H9 (cell line): ENCODE data around the gene TNRC6C. TPM values are rescaled to one million over a fixed set of nuclear protein-coding genes. Genes with fewer than 3 reads are reported as not detected.

Source experiments
- DNase-seq: peaks from one replicate; pipeline ENCODE4 v3.0.0-alpha.2; 2017
- H2AFZ ChIP-seq: one replicate; pipeline ENCODE4 v1.6.1; 2013; ENCODE audit warnings: mild to moderate bottlenecking, low read length, control low read depth, moderate library complexity
- H2AK5ac ChIP-seq: 2 replicates; pipeline ENCODE4 v1.6.1; 2013; ENCODE audit warnings: low read length, control low read depth, mixed read lengths; ENCODE audit not compliant: insufficient read length
- H2BK120ac ChIP-seq: one replicate; pipeline ENCODE4 v1.6.1; 2013; ENCODE audit warnings: low read depth, mild to moderate bottlenecking, low read length, control low read depth, inconsistent platforms; ENCODE audit not compliant: poor library complexity, severe bottlenecking
- H2BK12ac ChIP-seq: 2 replicates; pipeline ENCODE4 v1.6.1; 2013; ENCODE audit warnings: low read length, control low read depth, mixed read lengths, low read depth; ENCODE audit not compliant: insufficient read length
- H2BK15ac ChIP-seq: 2 replicates; pipeline ENCODE4 v1.6.1; 2013; ENCODE audit warnings: low read depth, low read length, control low read depth
- H2BK20ac ChIP-seq: one replicate; pipeline ENCODE4 v1.6.1; 2013; ENCODE audit warnings: low read depth, mild to moderate bottlenecking, low read length, control low read depth, inconsistent platforms; ENCODE audit not compliant: poor library complexity, severe bottlenecking
- H2BK5ac ChIP-seq: 2 replicates; pipeline ENCODE4 v1.6.1; 2013; ENCODE audit warnings: low read length, control low read depth, mixed read lengths; ENCODE audit not compliant: insufficient read length
- H3K14ac ChIP-seq: 2 replicates; pipeline ENCODE4 v1.6.1; 2013; ENCODE audit warnings: low read length, control low read depth; ENCODE audit not compliant: insufficient read depth
- H3K18ac ChIP-seq: 2 replicates; pipeline ENCODE4 v1.6.1; 2013; ENCODE audit warnings: low read depth, mild to moderate bottlenecking, mixed read lengths, low read length, control low read depth; ENCODE audit not compliant: insufficient read length
- H3K23ac ChIP-seq: 2 replicates; pipeline ENCODE4 v1.6.1; 2013; ENCODE audit warnings: low read length, control low read depth, mixed read lengths, low read depth; ENCODE audit not compliant: insufficient read length
- H3K23me2 ChIP-seq: 2 replicates; pipeline ENCODE4 v1.6.1; 2013; ENCODE audit warnings: low read depth, mild to moderate bottlenecking, mixed read lengths, low read length, control low read depth; ENCODE audit not compliant: insufficient read length, poor library complexity, severe bottlenecking
- H3K27ac ChIP-seq: 2 replicates; pipeline ENCODE4 v1.5.1; 2013; ENCODE audit warnings: low read length, control low read depth, mixed read lengths, low read depth; ENCODE audit not compliant: insufficient read length
- H3K27me3 ChIP-seq: 2 replicates; pipeline ENCODE4 v1.6.1; 2013; ENCODE audit warnings: low read length, control low read depth, inconsistent platforms; ENCODE audit not compliant: insufficient read depth
- H3K4ac ChIP-seq: 2 replicates; pipeline ENCODE4 v1.6.1; 2013; ENCODE audit warnings: low read depth, mild to moderate bottlenecking, control low read depth, inconsistent platforms, low read length, moderate library complexity
- H3K4me1 ChIP-seq: 2 replicates; pipeline ENCODE4 v1.6.1; 2013; ENCODE audit warnings: low read length, control low read depth, inconsistent platforms; ENCODE audit not compliant: insufficient read depth
- H3K4me2 ChIP-seq: 2 replicates; pipeline ENCODE4 v1.6.1; 2013; ENCODE audit warnings: low read length, control low read depth, mixed read lengths; ENCODE audit not compliant: insufficient read length, insufficient read depth
- H3K56ac ChIP-seq: 2 replicates; pipeline ENCODE4 v1.6.1; 2013; ENCODE audit warnings: low read depth, mild to moderate bottlenecking, mixed read lengths, low read length, control low read depth; ENCODE audit not compliant: insufficient read length
- H3K79me1 ChIP-seq: 2 replicates; pipeline ENCODE4 v1.6.1; 2013; ENCODE audit warnings: low read depth, mild to moderate bottlenecking, moderate library complexity, low read length, control low read depth, inconsistent platforms; ENCODE audit not compliant: insufficient read depth, poor library complexity, severe bottlenecking
- H3K79me2 ChIP-seq: 2 replicates; pipeline ENCODE4 v1.6.1; 2013; ENCODE audit warnings: low read length, control low read depth, inconsistent platforms; ENCODE audit not compliant: insufficient read depth
- H3K9ac ChIP-seq: 2 replicates; pipeline ENCODE4 v1.6.1; 2013; ENCODE audit warnings: low read length, control low read depth, mixed read lengths; ENCODE audit not compliant: insufficient read length; ENCODE audit errors: extremely low read depth
- H3K9me3 ChIP-seq: one replicate; pipeline ENCODE4 v1.6.1; 2013; ENCODE audit warnings: low read depth, low read length, inconsistent platforms; ENCODE audit not compliant: control insufficient read depth
- H3T11ph ChIP-seq: one replicate; pipeline ENCODE4 v1.6.1; 2013; ENCODE audit warnings: mild to moderate bottlenecking, low read length, control low read depth, inconsistent platforms
- H4K20me1 ChIP-seq: one replicate; pipeline ENCODE4 v1.6.1; 2013; ENCODE audit not compliant: control insufficient read depth, insufficient read length, insufficient read depth
- H4K5ac ChIP-seq: 2 replicates; pipeline ENCODE4 v1.6.1; 2013; ENCODE audit warnings: low read depth, mild to moderate bottlenecking, mixed read lengths, low read length, control low read depth; ENCODE audit not compliant: insufficient read length
- H4K8ac ChIP-seq: replicated peaks from 2 replicates; pipeline ENCODE4 v1.6.1; 2013; ENCODE audit warnings: low read length, control low read depth, mixed read lengths, low read depth; ENCODE audit not compliant: insufficient read length
- H4K91ac ChIP-seq: 2 replicates; pipeline ENCODE4 v1.6.1; 2013; ENCODE audit warnings: low read depth, mild to moderate bottlenecking, moderate library complexity, mixed read lengths, low read length, control low read depth; ENCODE audit not compliant: insufficient read length
- H3K27ac Mint-ChIP-seq, 3 experiments: 2 replicates in 2 of 3; 3 replicates in 1 of 3; pipeline ENCODE4 v1.8.0; 2020 to 2021; ENCODE audit warnings: mixed read lengths in 3 of 3, mild to moderate bottlenecking in 1 of 3, moderate library complexity in 1 of 3
- H3K27me3 Mint-ChIP-seq: 2 replicates; pipeline ENCODE4 v1.8.0; 2021; ENCODE audit warnings: low read depth, mild to moderate bottlenecking, moderate library complexity, mixed read lengths
- H3K36me3 Mint-ChIP-seq, 3 experiments: 2 replicates in 2 of 3; 3 replicates in 1 of 3; pipeline ENCODE4 v1.8.0; 2020 to 2021; ENCODE audit warnings: low read depth in 3 of 3, mixed read lengths in 3 of 3; ENCODE audit not compliant: insufficient read depth in 1 of 3
- H3K4me1 Mint-ChIP-seq, 2 experiments: 2 replicates each; pipeline ENCODE4 v1.8.0; 2020; ENCODE audit warnings: mixed read lengths in 2 of 2
- H3K4me3 Mint-ChIP-seq, 2 experiments: 2 replicates in 1 of 2; 3 replicates in 1 of 2; pipeline ENCODE4 v1.8.0; 2020 to 2021; ENCODE audit warnings: mild to moderate bottlenecking in 2 of 2, mixed read lengths in 2 of 2, moderate library complexity in 1 of 2
- H3K9me3 Mint-ChIP-seq, 2 experiments: 2 replicates in 1 of 2; 3 replicates in 1 of 2; pipeline ENCODE4 v1.8.0; 2020; ENCODE audit warnings: mild to moderate bottlenecking in 2 of 2, mixed read lengths in 2 of 2, moderate library complexity in 1 of 2
- CTCF ChIP-seq: fragments of 200-600 bp; sonication (generic); conservative IDR thresholded peaks from 3 replicates; pipeline ENCODE4 v1.8.0; 2021; ENCODE audit warnings: antibody characterized with exemption, mild to moderate bottlenecking
- WGBS: extraction: QIAGEN DNeasy Blood & Tissue Kit; methylation state at CpG from one replicate; pipeline ENCODE4 v1.1.7; 2013; ENCODE audit warnings: missing lambda C conversion rate, low lambda C conversion rate, mixed read lengths; ENCODE audit not compliant: insufficient read length; ENCODE audit errors: extremely low coverage; 5-methylcytosine and 5-hydroxymethylcytosine counted together
- total RNA-seq: library from RNA; stranded (reverse); gene quantifications from 2 replicates; pipeline ENCODE4 v1.2.1, GENCODE V29; 2021

TNRC6C gene
- total RNA-seq, 1 experiment from 2014 or later = 24.7 TPM

- no peak overlapping the region for H3K27ac ChIP-seq
- no peaks in the 10 kb centered on the region for H3K27me3 ChIP-seq
- no peak overlapping the region for H3K56ac ChIP-seq
- H3K9ac ChIP-seq = no peak overlapping the region
- H3K4me2 ChIP-seq = no peak overlapping the region
- H3K23me2 ChIP-seq = no peaks in the 10 kb centered on the region
- no peak overlapping the region for H4K91ac ChIP-seq
- no peak overlapping the region for H2BK120ac ChIP-seq
- no peak overlapping the region for H2AFZ ChIP-seq
- no peak overlapping the region for H3K23ac ChIP-seq
- no peak overlapping the region for H2BK12ac ChIP-seq
- H3K79me2 ChIP-seq = no peaks in the 10 kb centered on the region
- no peak for DNase-seq
- H3T11ph ChIP-seq = no peak overlapping the region
- no peaks in the 10 kb centered on the region for H3K9me3 ChIP-seq
- H3K79me1 ChIP-seq = no peaks in the 10 kb centered on the region
- H3K4me3 Mint-ChIP-seq = no peak overlapping the region
- H2BK5ac ChIP-seq = no peak overlapping the region
- peaks cover 2% of the 10 kb centered on the region; the same call in 1 of the 2 replicates for H3K27me3 Mint-ChIP-seq
- H3K14ac ChIP-seq = no peak overlapping the region
- no peaks in the 10 kb centered on the region for H3K36me3 Mint-ChIP-seq
- H3K9me3 Mint-ChIP-seq = no peaks in the 10 kb centered on the region
- H4K20me1 ChIP-seq = no peaks in the 10 kb centered on the region
- H2BK20ac ChIP-seq = no peak overlapping the region
- H4K5ac ChIP-seq = no peak overlapping the region
- H2AK5ac ChIP-seq = no peak overlapping the region
- no peak for TF ChIP-seq CTCF
- H3K4me1 Mint-ChIP-seq = peaks cover 6 to 19% of the 10 kb centered on the region in 2 experiments
- no CpG with 5 or more reads among the region's 21 CpGs for WGBS
- H3K27ac Mint-ChIP-seq = no peak overlapping the region; a peak in 1 of 7 replicates
- H4K8ac ChIP-seq = no peak overlapping the region
- H3K4me1 ChIP-seq = peaks cover 3% of the 10 kb centered on the region; the same call in 1 of the 2 replicates
- no peak overlapping the region for H2BK15ac ChIP-seq
- no peak overlapping the region for H3K18ac ChIP-seq
- no peak overlapping the region for H3K4ac ChIP-seq
These were observed 185.0 kb downstream of the TNRC6C start for GRCh38 chr17:78143214-78144146.
